Amniotic epithelial cell (primary cell): ENCODE measurements around the gene PCID2.
"Not testable (repeated sequence)": the region's sequence is repeated elsewhere in the genome, so short reads cannot be mapped to it uniquely, and the experiment has no call there.

Experiments used
- DNase-seq: peaks from one replicate; pipeline ENCODE4 v3.0.0-alpha.2; 2010; ENCODE audit warnings: low read depth

Gene PCID2

DNA sequence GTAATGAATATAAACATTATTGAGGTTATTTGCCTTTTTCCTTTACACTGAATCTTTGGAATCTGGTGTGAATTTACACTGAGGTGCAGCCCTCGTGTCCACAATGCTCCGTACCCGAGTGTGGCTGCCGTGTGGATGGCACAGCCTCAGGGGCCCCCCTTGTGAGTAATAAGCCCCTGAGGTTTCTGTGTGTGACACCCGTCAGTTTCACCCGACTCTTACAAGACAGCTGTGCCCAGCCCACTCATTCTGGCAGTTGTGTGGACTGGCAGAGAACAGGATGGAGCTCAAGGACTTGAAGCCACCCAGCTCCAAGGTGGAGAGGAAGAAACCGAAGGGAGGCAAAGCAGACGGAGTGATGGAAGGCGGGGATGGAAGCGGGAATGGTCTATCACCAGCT is 42.2 kb downstream of the PCID2 start:
- DNase-seq: no peak

DNA sequence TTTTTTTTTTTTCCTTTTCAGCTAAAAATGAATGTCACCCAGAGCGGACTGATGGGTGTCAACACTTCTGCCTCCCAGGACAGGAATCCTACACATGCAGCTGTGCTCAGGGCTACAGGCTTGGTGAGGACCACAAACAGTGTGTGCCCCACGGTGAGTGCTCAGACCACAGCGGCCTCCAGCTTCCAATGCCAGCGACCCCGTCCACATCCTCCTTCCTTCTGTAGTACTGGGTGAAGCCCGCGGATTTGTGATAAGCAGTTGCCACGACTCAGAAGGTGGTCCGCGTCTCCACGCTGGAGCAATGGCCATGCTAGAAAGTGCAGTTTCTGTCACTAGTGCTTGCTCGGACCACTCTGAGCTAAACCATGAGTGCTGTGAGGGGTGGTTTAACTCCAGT is 44.0 kb downstream of the PCID2 start:
- DNase-seq: no peak

DNA sequence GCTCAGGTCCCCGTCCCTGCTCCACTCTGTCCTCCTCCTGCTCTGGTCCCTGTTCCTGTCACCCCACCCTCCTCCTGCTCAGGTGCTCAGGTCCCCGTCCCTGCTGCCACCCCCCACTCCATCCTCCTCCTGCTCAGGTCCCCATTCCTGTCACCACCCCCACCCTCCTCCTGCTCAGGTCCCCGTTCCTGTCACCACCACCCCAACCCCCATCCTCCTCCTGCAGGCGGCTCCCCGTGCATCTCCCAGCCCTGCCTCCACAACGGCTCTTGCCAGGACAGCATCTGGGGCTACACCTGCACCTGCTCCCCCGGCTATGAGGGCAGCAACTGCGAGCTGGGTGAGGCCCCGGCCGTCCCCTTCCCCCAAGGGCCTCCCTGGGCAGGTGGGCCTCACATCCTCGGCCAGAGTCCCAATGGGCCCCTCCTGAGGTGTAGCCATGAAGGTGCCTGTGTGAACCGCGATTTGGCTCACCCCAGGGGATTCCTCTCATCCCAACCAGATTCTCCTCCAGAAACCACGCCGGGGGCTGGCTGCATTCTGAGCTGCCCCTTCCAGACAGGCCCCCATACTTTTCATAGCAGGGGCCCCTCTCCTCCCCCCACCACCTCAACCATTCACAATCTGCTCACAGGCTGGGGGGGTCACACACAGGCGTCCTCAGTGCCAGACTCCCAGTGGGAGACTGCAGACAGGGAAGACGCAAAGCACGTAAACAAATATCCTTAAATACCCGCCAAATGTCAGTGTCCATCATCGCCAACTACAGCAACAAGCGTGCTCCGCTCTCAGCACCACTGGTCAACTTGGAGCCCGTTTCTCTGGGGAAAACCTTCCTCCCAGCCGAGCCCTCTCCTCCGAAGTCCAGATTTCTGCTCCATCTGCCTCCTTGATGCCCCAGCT is 45.4 kb downstream of the PCID2 start:
- DNase-seq: no peak

DNA sequence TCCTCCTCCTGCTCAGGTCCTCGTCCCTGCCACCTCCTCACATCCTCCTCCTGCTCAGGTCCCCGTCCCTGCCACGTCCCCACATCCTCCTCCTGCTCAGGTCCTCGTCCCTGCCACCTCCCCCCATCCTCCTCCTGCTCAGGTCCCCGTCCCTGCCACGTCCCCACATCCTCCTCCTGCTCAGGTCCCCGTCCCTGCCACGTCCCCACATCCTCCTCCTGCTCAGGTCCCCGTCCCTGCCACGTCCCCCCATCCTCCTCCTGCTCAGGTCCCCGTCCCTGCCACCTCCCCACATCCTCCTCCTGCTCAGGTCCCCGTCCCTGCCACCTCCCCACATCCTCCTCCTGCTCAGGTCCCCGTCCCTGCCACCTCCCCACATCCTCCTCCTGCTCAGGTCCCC is 46.5 kb downstream of the PCID2 start:
- not testable (repeated sequence) for DNase-seq

DNA sequence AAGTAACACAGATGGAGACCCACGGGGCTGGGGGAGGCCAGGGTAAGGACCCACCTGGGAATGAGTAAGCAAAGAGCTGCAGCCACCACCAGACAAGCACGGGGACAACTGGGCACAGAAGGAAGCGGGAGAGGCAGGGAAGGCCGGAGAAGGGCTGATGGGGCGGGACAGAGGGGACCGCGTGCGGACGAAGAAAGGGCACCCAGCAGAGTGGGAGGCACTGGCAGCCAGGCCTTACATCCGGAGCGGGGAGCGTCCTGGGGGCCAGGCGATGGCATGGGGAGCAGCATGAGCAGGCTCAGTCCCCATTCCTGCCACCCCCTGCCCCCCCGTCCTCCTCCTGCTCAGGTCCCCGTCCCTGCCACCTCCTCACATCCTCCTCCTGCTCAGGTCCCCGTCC is 47.0 kb downstream of the PCID2 start:
- no peak for DNase-seq

DNA sequence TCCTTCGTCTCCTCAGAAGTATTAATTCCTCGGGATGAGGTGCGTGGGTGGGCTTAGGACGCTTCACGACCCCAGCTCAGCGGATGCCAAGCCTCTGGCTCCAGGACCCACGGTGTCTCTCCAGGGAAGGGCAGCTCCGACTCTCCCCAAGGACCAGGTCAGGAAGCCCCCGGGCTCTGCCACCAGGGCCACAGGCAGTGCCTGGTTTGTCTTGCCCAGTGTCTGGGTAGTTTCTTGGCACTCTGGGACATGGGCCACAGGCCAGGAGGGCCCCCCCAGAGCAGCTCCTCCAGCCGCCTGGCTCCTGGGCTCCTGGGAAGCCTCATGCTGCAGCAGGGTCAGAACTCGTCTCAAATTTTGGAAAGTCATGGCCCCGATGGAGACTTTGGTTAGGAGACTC is 47.5 kb downstream of the PCID2 start:
- no peak for DNase-seq

DNA sequence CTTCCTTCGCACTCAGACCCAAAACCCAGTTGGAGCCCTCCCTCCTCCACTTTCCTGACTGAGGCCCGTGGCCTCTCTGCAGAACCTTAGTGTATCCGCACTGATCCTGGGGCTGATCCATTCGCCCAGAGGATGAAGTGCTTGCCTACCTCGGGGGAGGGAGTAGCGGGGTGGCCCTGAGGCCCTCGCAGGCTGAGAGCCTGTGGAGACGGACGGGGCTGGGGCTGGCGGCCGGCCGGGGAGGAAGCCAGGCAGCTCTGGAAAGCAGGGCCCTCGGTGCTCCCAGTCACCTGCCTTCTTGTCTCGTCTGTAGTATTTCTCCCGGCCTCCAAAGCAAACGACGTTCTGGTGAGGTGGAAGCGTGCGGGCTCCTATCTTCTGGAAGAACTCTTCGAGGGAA is 48.8 kb downstream of the PCID2 start:
- no peak for DNase-seq

DNA sequence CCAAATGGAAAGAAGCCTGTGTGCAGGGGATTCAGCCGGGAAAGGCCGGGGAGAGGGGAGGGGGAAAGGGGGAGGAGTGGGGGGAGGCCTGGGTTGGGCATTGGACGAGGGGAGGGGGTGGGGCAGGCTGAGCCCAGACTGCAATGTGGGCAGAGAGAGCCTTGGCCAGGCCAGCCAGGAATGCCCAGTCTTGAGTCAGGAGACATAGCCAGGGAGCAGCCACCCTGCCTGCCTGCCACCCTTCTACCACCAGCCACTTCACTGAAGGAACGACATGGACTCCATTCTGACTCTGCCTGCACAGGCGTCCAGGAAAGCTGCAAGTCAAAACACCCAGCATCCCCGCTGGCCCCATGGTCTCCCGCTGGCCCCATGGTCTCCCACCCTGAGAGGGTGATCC is 49.5 kb downstream of the PCID2 start:
- DNase-seq: no peak

DNA sequence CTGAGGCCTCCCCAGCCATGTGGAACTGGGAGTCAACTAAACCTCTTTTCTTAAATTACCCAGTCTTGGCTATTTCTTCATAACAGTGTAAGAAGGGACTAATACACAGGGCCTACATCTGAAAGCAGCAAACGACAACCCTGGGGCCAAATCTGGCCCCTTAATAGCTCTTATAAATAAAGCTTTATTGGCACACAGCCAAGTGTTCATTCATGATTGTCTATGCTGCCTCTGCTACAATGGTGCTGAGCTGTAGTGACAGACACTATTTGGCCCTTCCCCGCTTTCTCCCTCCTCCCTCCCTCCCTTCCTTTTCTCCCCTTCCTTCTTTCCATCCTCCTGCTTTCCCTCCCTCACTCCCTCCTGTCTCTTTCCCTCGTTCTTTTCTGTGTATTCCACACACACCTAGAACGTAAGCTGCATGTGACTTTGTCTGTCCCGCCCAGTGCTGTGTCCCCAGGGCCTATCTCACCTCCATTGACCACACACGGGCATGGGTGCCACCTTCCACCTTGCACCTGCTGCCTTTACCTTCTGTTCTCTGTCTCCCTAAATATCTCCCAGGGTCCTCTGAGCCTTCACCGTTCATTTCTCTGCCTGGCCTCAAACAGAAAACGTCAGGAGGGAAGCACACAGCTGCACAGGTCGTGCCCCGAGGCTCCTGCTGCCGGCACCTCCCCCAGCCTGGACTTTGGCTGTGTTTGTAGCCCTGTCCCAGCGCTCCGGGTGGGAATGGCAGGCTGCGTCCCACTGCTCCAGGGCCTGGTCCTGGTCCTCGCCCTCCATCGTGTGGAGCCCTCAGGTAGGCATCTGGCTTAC is 50.3 kb downstream of the PCID2 start, which contains the start of gene PROZ:
Gene PROZ, plus strand, starts transcription at position 720 of the 819 bp plus-strand sequence. Its CDS starts 13 bp downstream, at position 733.
- no peak for DNase-seq

DNA sequence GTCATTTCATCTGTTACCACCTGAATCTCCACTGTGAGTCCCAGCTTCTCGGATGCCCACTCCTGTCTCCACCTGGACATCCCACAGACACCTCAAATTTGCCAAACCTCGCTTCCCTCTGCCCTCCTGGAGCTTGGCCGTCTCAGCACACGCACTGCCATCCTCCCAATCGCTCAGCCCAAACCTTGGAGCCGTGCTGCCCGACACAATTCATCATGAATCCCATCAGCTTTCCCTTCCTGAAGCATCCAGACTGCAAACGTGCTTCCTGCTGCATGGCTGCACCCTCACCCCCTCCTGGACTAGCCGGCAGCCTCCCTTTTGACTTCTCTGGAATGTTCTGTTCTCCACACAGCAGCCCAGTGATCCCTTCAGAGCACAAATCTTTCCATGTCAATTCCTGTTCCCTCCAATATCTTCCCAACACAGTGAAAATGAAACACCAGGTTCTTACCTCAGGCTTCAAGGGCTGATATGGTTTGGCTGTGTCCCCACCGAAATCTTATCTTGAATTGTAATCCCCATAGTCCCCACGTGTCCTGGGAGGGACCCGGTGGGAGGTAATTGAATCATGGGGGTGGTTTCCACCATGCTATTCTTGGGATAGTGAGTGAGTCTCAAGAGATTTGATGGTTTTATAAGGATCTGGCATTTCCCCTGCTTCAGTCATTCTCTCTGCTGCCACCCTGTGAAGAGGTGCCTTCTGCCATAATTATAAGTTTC is 51.1 kb downstream of the PCID2 start:
- no peak for DNase-seq

DNA sequence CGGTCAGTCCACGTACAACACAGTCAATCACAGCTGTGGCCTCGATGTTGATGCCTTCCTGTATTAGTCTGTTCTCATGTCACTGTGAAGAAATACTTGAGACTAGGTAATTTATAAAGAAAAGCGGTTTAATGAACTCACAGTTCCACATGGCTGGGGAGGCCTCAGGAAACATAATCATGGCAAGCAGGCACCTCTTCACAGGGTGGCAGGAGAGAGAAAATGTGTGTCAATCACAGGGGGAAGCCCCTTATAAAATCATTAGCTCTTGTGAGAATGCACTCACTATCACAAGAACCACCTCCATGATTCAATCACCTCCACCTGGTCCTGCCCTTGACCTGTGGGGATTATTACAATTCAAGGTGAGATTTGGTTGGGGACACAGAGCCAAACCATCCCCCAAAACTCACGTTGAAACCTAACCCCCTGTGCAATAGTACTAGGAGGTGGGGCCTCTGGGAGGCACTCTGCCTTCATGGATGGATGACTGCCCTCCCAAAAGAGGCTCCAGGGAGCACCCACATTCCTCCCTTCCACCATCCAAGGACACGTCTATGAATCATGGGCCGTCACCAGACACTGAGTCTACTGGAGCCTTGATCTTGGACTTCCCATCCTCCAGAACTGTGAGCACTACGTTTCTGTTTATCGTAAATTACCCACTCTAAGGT is 52.4 kb downstream of the PCID2 start:
- DNase-seq: no peak

DNA sequence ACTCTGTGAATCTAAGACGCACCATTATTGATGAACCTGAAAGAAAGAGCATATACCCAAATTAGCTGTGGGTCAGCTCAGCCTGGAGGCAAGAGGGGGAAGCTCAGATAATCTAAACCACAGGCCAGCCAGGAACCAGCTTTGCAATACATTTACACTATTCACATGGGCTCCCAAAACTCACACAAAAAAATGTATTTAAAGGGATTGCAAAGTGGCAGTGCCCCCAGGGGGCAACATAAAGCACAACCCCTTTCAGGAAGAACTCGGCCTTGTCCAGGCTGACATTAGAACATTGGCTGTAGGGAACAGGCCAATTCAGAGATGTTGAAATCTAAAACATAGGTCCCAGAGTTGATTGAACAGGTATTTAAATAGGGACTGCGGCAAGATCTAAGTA is 53.3 kb downstream of the PCID2 start:
- DNase-seq: no peak

DNA sequence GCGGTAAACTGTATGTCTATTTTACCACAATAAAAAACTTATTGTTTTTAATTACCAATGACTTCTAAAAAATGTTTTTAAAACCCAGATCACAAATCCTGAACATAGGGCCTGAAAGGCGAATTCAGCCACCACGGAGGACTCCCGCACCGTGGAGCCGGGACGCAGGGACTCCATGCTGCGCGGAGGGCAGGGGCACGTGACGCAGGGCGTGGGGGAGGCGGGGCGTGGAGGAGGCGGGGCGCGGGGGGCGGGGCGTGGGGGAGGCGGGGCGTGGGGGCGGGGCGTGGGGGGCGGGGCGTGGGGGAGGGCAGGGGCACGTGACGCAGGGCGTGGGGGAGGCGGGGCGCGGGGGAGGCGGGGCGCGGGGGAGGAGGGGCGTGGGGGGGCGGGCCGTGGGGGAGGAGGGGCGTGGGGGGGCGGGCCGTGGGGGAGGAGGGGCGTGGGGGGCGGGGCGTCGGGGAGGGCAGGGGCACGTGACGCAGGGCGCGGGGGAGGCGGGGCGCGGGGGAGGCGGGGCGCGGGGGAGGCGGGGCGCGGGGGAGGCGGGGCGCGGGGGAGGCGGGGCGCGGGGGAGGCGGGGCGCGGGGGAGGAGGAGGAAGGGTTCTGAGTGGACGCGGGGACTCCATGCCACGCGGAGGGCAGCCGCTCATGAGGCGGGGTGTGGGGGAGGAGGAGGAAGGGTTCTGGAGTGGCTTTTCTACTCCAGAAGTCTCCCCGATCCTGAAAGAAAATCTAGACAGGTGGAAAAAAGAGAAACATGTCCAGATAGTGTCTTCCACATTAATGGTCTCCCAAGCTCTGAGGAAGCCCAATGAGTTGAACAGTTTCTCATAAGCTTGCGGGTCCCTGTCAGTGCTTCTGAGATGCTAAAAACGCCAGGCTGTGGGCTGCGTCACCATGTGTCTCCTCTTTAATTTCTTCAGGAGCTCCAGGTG is 54.4 kb downstream of the PCID2 start:
- DNase-seq: peak; percentile 62

DNA sequence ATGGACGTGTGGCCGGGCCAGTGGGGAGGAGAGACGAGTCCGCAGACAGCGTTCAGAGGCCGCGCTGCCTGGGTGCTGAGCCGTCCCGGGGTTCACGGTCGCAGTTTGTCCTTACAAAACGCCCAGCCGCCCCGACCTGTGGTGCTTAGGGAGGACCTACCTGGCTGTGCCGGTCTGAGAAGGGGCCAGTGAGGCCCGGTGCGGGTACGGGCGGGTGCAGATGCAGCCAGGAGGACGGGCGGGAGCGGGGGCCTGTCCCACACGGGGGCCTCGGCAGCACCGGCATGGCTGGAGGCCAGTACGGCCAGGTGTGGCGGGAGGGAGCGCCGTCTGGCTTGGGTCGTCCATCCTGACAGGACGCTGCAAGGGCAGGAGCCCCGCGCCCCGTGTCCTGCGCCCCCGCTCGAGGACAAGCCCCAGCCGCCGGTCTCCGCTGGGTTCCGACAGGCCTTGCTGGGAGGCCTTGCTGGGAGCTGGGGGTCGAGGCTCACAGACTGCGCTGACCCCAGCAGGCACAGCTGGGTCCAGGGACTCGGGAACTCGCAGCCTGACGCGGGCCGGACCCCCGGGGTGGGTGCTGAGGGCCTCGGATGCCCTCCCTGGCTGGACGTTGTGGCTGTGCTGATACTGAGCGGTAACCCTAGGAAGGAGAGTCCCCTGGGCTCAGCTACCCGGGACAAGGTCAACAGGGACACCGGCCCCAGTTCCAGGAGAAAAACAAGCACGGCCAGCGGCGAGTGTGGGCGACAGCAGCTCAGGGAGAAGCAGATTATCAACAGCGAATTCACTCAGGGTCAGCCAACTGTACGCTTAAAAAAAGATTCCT is 55.3 kb downstream of the PCID2 start:
- DNase-seq: peak; percentile 27

DNA sequence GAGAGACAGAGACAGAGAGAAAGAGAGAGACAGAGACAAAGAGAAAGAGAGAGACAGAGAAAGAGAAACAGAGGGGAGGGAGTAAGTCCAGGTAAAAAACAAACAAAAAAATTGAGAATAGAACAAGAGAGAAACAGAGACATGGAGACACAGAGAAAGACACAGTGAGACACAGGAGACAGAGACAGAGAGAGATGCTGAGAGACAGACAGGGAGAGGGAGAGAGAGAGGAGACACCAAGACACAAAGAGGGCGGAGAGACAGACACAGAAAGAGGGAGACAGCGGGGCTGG is 55.8 kb downstream of the PCID2 start:
- no peak for DNase-seq

DNA sequence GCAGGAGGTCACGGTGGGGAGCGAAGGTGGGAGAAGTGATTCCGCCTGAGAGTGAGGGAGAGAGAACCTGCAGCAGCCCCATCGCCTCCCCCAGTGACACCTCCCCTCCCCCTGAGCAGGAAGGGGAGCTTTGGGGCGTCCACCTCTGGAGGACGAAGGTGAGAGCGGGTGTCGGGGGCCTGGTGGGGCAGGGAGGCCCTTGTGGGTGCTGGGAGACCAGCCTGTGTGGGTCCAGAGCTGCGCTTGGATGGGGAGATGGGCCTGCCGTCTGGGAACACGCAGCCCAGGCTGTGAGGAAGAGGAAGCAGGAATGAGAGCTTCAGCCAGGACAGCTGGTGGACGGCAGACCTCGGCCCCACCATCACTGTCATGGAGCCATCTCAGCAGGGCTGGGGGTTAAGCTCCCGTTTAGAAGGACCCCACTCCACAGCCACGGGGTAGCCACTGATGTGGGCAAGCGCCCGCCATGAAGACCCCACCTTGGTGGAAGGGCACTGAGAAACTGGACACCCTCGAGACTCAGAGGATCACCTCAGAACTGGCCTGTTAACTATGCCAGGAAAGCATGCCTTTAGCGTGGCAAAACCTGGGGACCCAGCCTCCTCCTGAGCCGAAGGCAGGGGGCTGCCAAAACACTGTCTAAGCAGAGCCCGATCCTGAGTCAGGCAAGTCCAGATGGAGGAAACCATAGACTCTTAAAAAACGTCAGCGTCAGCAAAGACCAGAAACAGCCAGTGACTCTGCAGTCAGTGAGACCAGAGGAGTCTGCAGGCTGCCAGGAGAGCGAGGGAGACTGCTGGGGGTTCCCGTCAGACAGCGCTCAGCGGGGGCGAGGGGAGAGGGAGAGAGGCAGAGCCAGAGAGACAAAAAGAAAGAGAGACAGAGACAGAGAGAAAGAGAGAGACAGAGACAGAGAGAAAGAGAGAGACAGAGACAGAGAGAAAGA is 56.5 kb downstream of the PCID2 start:
- peak; percentile 21 for DNase-seq

DNA sequence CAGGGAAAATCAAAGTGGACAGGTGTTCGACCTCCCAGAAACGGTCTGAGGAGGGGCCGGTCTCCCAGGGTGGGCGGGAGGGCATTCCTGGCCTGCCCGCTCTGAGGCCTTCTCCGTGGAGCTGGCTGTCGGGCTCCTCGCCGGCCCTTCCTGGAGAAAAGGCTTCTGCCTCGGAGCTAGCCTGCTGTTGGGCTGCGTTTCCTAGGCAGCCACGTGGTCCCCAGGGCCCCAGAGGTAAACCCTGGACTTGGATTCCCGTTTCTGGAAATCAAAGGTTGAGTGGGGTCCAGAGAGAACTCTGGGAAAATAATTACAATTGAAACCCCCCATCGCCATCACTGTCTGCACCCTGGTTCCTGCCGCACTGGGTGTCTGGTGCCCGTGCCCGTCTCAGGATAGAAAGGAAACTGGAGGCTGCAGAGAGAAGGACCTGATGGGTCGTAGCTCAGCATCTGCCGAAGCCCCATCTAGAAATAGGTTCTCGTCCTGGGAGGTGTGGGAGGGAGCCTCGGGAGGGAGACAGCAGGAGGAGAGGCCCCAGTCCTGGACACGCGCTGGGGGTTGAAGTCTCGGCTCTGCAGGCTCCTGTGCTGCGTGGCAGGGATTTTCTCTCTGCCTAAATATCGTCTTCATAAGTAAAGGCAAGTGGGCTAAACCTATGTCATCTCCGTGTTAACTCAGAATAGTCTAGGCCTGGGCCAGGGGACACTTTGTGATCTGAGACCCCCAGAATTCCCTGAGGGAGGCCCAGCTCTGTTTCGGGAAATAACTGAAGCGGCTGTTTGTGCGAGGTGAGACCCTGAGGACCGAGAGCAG is 57.7 kb downstream of the PCID2 start:
- DNase-seq: no peak
